GM12878 (cell line): ENCODE data around the gene PLEKHA7.

Experiments used
- BRCA1 ChIP-seq: IDR thresholded peaks from 2 replicates; pipeline ENCODE4 v1.6.1; 2011; ENCODE audit warnings: low read depth, low read length, improper control_type of control experiment
- POLR2AphosphoS5 ChIP-seq: IDR thresholded peaks from 2 replicates; pipeline ENCODE4 v1.6.1; 2011; ENCODE audit warnings: mild to moderate bottlenecking, low read length, inconsistent platforms
- RAD21 ChIP-seq: IDR thresholded peaks from 2 replicates; pipeline ENCODE4 v1.6.1; 2011; ENCODE audit warnings: mild to moderate bottlenecking, low read depth, low read length, moderate library complexity; ENCODE audit not compliant: insufficient read depth
- TF ChIP-seq, protein P1 (sequence below), 3 experiments: IDR thresholded peaks in 2 of 3; conservative IDR thresholded peaks in 1 of 3; 2 replicates each; pipeline ENCODE4 v1.5.1; 2011; ENCODE audit warnings: low read depth in 3 of 3, low read length in 3 of 3, mild to moderate bottlenecking in 3 of 3, control low read depth in 2 of 3, moderate library complexity in 2 of 3, inconsistent platforms in 1 of 3, mixed read lengths in 1 of 3; ENCODE audit not compliant: control insufficient read depth in 2 of 3, insufficient read depth in 1 of 3; ENCODE audit errors: extremely low read depth in 1 of 3

DNA sequence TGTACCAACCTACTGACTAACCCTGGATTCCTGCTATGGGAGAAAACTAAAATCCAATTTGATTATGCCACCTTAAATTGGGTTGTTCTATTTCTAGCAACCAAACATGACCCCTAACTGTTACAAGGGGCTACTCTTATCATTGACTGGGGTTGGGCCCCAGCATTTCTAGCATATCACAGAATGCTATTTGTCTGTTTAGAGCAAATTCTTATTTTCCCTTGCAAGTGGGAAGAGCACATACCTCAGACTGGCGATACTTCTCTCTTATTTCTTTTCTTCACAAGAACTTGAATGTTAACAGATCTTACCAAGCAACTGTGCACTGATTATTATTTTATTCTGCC is 182.0 kb downstream of the PLEKHA7 start:
- TF ChIP-seq RAD21 (no peak), BRCA1 (no peak), POLR2AphosphoS5 (no peak)
- TF ChIP-seq, protein P1, sequence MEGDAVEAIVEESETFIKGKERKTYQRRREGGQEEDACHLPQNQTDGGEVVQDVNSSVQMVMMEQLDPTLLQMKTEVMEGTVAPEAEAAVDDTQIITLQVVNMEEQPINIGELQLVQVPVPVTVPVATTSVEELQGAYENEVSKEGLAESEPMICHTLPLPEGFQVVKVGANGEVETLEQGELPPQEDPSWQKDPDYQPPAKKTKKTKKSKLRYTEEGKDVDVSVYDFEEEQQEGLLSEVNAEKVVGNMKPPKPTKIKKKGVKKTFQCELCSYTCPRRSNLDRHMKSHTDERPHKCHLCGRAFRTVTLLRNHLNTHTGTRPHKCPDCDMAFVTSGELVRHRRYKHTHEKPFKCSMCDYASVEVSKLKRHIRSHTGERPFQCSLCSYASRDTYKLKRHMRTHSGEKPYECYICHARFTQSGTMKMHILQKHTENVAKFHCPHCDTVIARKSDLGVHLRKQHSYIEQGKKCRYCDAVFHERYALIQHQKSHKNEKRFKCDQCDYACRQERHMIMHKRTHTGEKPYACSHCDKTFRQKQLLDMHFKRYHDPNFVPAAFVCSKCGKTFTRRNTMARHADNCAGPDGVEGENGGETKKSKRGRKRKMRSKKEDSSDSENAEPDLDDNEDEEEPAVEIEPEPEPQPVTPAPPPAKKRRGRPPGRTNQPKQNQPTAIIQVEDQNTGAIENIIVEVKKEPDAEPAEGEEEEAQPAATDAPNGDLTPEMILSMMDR (IDR thresholded peaks at IDR 0.05 in 2 of 3, conservative IDR thresholded peaks at IDR 0.05 in 1 of 3; ENCODE audit: control insufficient read depth in 2 of 3, extremely low read depth in 1 of 3, insufficient read depth in 1 of 3, low read depth in 3 of 3, low read length in 3 of 3) = no peak
